ENCODE measurements around the gene MGAT5. TPM values are rescaled to one million over a fixed set of nuclear protein-coding genes. Genes with fewer than 3 reads are reported as not detected.

MGAT5 gene
- polyA plus RNA-seq, 1 experiment, result 115 TPM

GRCh38 chr2:134399096-134399495 is 145.2 kb downstream of the MGAT5 start:
- no peak for TF ChIP-seq CTCF (IDR thresholded peaks at IDR 0.05; ENCODE audit: low read depth, low read length)
- POLR2A ChIA-PET, result interaction anchor here (0.6 to 2.0 kb wide), 4 partner anchors 9 to 643 kb away, joined by 3 to 6 read pairs (median 5); no protein-coding TSS in a partner anchor
- DNase-seq (ENCODE audit: low read depth, low spot score), result no peak
- H3K27ac ChIP-seq (ENCODE audit: low read depth, low read length), result no peak overlapping the region
- CTCF ChIA-PET, result interaction anchor here (1.3 to 6.8 kb wide), 3 partner anchors 13 to 514 kb away, joined by 4 to 38 read pairs (median 5); no protein-coding TSS in a partner anchor
- no peak overlapping the region for H3K4me3 ChIP-seq (ENCODE audit: low read depth, low read length)
- no peaks in the 10 kb centered on the region for H3K27me3 ChIP-seq (ENCODE audit: control insufficient read depth, insufficient read depth, low read length)
- no peaks in the 10 kb centered on the region for H3K9me3 ChIP-seq (ENCODE audit: control insufficient read depth, insufficient read depth, low read length)

DNA sequence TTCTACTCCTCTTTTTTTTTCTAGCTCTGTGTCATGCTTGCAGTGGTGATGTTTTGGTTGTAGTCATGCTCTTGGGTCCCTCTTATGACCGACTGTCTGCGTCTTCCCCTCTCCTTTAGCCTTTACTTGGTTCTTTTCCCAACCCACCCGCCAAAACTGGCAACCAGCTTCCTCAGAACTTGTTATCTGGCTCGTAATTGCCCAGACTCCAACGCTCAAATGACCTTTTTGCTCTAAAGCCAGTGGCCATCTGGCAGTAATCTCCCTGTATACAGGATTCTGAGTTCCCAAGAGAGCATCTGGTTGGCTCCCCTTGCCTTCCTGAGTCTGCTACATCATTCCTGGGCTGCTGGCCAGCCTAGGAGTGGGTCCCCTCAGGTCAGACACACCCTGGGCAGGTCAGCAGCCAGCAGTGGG is 147.2 kb downstream of the MGAT5 start:
- no peaks in the 10 kb centered on the region for H3K27me3 ChIP-seq (ENCODE audit: control insufficient read depth, insufficient read depth, low read length)
- CTCF ChIA-PET, result interaction anchor here (1.4 to 6.8 kb wide), 3 partner anchors 11 to 516 kb away, joined by 3 to 38 read pairs (median 5); no protein-coding TSS in a partner anchor
- no peak for DNase-seq (ENCODE audit: low read depth, low spot score)
- no peak for TF ChIP-seq CTCF (IDR thresholded peaks at IDR 0.05; ENCODE audit: low read depth, low read length)
- H3K9me3 ChIP-seq (ENCODE audit: control insufficient read depth, insufficient read depth, low read length), result no peaks in the 10 kb centered on the region
- H3K4me3 ChIP-seq (ENCODE audit: low read depth, low read length), result no peak overlapping the region
- H3K27ac ChIP-seq (ENCODE audit: low read depth, low read length), result no peak overlapping the region
- POLR2A ChIA-PET, result no interaction called here

GRCh38 chr2:134401789-134402188 is 147.9 kb downstream of the MGAT5 start:
- TF ChIP-seq CTCF (IDR thresholded peaks at IDR 0.05; ENCODE audit: low read depth, low read length), result no peak
- no peak overlapping the region for H3K4me3 ChIP-seq (ENCODE audit: low read depth, low read length)
- no peaks in the 10 kb centered on the region for H3K27me3 ChIP-seq (ENCODE audit: control insufficient read depth, insufficient read depth, low read length)
- ChIA-PET POLR2A (no interaction called here), CTCF (interaction anchor here (0.6 to 6.8 kb wide), 6 partner anchors 9 to 517 kb away, joined by 3 to 38 read pairs (median 4); no protein-coding TSS in a partner anchor)
- peak overlapping the region; percentile 13 for H3K27ac ChIP-seq (ENCODE audit: low read depth, low read length)
- no peaks in the 10 kb centered on the region for H3K9me3 ChIP-seq (ENCODE audit: control insufficient read depth, insufficient read depth, low read length)
- DNase-seq (ENCODE audit: low read depth, low spot score), result no peak

- no peak overlapping the region for H3K4me3 ChIP-seq (ENCODE audit: low read depth, low read length)
- TF ChIP-seq CTCF (IDR thresholded peaks at IDR 0.05; ENCODE audit: low read depth, low read length), result no peak
- no peaks in the 10 kb centered on the region for H3K9me3 ChIP-seq (ENCODE audit: control insufficient read depth, insufficient read depth, low read length)
- DNase-seq (ENCODE audit: low read depth, low spot score), result no peak
- H3K27ac ChIP-seq (ENCODE audit: low read depth, low read length), result no peak overlapping the region
- ChIA-PET POLR2A (no interaction called here), CTCF (interaction anchor here (0.6 to 6.8 kb wide), 6 partner anchors 9 to 518 kb away, joined by 3 to 38 read pairs (median 4); no protein-coding TSS in a partner anchor)
- no peaks in the 10 kb centered on the region for H3K27me3 ChIP-seq (ENCODE audit: control insufficient read depth, insufficient read depth, low read length)
These were observed 148.5 kb downstream of the MGAT5 start for GRCh38 chr2:134402410-134402809.

DNA sequence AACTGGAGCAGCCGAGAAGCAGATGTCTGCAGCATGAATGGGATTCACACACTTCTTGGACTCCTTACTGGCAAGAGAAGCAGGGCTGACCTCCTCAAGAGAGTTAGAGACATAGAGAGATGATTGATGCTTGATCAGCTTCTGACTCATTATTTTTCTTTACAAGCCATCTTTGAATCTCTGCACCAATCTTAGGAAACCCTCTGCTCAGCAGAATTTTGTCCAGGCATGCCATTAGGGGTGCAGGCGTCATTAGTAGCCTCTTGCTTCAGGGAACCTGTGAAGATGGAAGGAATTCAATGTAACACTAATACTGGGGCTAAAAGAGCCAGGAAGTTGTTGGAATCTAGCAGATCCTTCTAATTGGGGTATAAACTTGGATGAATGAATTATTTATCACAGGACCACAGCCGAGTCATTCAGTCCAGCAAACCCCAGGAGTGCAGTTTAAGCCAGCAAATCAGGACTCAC is 151.8 kb downstream of the MGAT5 start:
- POLR2A ChIA-PET, result no interaction called here
- H3K4me3 ChIP-seq (ENCODE audit: low read depth, low read length), result no peak overlapping the region
- no peaks in the 10 kb centered on the region for H3K27me3 ChIP-seq (ENCODE audit: control insufficient read depth, insufficient read depth, low read length)
- DNase-seq (ENCODE audit: low read depth, low spot score), result no peak
- H3K27ac ChIP-seq (ENCODE audit: low read depth, low read length), result no peak overlapping the region
- no peak for TF ChIP-seq CTCF (IDR thresholded peaks at IDR 0.05; ENCODE audit: low read depth, low read length)
- CTCF ChIA-PET, result interaction anchor here (1.7 to 2.3 kb wide), 2 partner anchors 45 to 521 kb away, joined by 5 to 10 read pairs; no protein-coding TSS in a partner anchor
- no peaks in the 10 kb centered on the region for H3K9me3 ChIP-seq (ENCODE audit: control insufficient read depth, insufficient read depth, low read length)
